Measurements from ENCODE around the gene NCR3LG1.
A peak's percentile ranks its signal among the peaks of the same experiment; 100 is the strongest.

Gene NCR3LG1

GRCh38 chr11:17412488-17413180, 61.0 kb downstream of the NCR3LG1 start:
- TF ChIP-seq, protein P1, sequence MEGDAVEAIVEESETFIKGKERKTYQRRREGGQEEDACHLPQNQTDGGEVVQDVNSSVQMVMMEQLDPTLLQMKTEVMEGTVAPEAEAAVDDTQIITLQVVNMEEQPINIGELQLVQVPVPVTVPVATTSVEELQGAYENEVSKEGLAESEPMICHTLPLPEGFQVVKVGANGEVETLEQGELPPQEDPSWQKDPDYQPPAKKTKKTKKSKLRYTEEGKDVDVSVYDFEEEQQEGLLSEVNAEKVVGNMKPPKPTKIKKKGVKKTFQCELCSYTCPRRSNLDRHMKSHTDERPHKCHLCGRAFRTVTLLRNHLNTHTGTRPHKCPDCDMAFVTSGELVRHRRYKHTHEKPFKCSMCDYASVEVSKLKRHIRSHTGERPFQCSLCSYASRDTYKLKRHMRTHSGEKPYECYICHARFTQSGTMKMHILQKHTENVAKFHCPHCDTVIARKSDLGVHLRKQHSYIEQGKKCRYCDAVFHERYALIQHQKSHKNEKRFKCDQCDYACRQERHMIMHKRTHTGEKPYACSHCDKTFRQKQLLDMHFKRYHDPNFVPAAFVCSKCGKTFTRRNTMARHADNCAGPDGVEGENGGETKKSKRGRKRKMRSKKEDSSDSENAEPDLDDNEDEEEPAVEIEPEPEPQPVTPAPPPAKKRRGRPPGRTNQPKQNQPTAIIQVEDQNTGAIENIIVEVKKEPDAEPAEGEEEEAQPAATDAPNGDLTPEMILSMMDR (IDR thresholded peaks at IDR 0.05) = no peak
- TF ChIP-seq ZFX (IDR thresholded peaks at IDR 0.05; ENCODE audit: borderline replicate concordance) = no peak
- no peak overlapping the region for H3K27ac ChIP-seq

GRCh38 chr11:17413414-17414316, 62.1 kb downstream of the NCR3LG1 start:
- TF ChIP-seq, protein P1 (IDR thresholded peaks at IDR 0.05) = no peak
- no peak for TF ChIP-seq ZFX (IDR thresholded peaks at IDR 0.05; ENCODE audit: borderline replicate concordance)
- H3K27ac ChIP-seq = peak overlapping the region; percentile 43; the same call in 1 of the 2 replicates

GRCh38 chr11:17414317-17414737, 62.7 kb downstream of the NCR3LG1 start:
- TF ChIP-seq ZFX (IDR thresholded peaks at IDR 0.05; ENCODE audit: borderline replicate concordance) = no peak
- TF ChIP-seq, protein P1 (IDR thresholded peaks at IDR 0.05) = no peak
- H3K27ac ChIP-seq = 0 out of 2 replicates have a peak overlapping the region, but pooled peaks have one; percentile 43

DNA sequence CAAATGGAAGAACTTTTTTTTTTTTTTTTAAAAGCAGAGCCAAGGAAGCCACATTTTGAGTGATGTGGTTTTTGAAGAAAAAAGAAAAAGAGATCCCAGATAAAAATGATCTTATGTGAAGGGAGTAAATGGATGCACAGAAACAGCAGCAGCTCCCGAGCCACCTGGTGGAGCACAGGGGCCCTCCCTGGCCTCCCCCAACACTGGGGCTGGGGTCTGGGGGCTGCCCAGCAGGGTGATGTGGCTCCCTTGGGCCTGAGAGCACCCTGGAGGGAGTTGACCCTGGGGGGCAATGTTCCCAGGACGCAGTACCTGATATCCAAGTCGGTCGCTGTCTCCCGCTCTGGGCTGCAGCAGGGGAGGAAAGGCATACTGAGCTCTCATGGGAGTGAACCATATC, 63.4 kb downstream of the NCR3LG1 start:
- TF ChIP-seq, protein P1 (IDR thresholded peaks at IDR 0.05) = no peak
- TF ChIP-seq ZFX (IDR thresholded peaks at IDR 0.05; ENCODE audit: borderline replicate concordance) = no peak
- no peak overlapping the region for H3K27ac ChIP-seq

- no peak for TF ChIP-seq ZFX (IDR thresholded peaks at IDR 0.05; ENCODE audit: borderline replicate concordance)
- TF ChIP-seq, protein P1 (IDR thresholded peaks at IDR 0.05) = no peak
These were observed 64.0 kb downstream of the NCR3LG1 start for GRCh38 chr11:17415523-17416104.

GRCh38 chr11:17416492-17416891, 64.9 kb downstream of the NCR3LG1 start:
- TF ChIP-seq ZFX (IDR thresholded peaks at IDR 0.05; ENCODE audit: borderline replicate concordance) = no peak
- TF ChIP-seq, protein P1 (IDR thresholded peaks at IDR 0.05) = no peak
- no peak overlapping the region for H3K27ac ChIP-seq

More at GRCh38 chr11:17415523-17416104, 64.0 kb downstream of the NCR3LG1 start:
- H3K27ac ChIP-seq = no peak overlapping the region

Data from 22Rv1 (cell line).